Activated T-helper 17 cell treated with anti-CD3 and anti-CD28 coated beads, Interleukin-2, amount 50 U/mL, for 72 hours (primary cell): Measurements from ENCODE around the gene MAB21L4. TPM values are rescaled to one million over a fixed set of nuclear protein-coding genes. Genes with fewer than 3 reads are reported as not detected.
"Not testable (repeated sequence)": the region's sequence is repeated elsewhere in the genome, so short reads cannot be mapped to it uniquely, and the experiment has no call there.

Experiments
- ATAC-seq: fragments of 150-1000 bp; cut with Tn5 transposase; replicated peaks from 2 replicates; pipeline ENCODE4 v1.10.0; 2021; ENCODE audit warnings: mild to moderate bottlenecking, moderate library complexity
- H3K27ac Mint-ChIP-seq: one replicate; pipeline ENCODE4 v1.8.0; 2022; ENCODE audit warnings: mixed read lengths
- H3K27me3 Mint-ChIP-seq: one replicate; pipeline ENCODE4 v1.8.0; 2022; ENCODE audit warnings: mixed read lengths
- H3K36me3 Mint-ChIP-seq: one replicate; pipeline ENCODE4 v1.8.0; 2022; ENCODE audit warnings: low read depth, mild to moderate bottlenecking, mixed read lengths
- H3K4me1 Mint-ChIP-seq: one replicate; pipeline ENCODE4 v1.8.0; 2022; ENCODE audit warnings: mixed read lengths
- H3K4me3 Mint-ChIP-seq: one replicate; pipeline ENCODE4 v1.8.0; 2022; ENCODE audit warnings: mild to moderate bottlenecking, mixed read lengths
- H3K9me3 Mint-ChIP-seq: one replicate; pipeline ENCODE4 v1.8.0; 2022; ENCODE audit warnings: mixed read lengths
- total RNA-seq, 2 donors: library from RNA; stranded (reverse); gene quantifications; one replicate each; pipeline ENCODE4 v1.2.3, GENCODE V29; 2022

The MAB21L4 gene
- total RNA-seq, 2 donors from 2014 or later = not detected

DNA sequence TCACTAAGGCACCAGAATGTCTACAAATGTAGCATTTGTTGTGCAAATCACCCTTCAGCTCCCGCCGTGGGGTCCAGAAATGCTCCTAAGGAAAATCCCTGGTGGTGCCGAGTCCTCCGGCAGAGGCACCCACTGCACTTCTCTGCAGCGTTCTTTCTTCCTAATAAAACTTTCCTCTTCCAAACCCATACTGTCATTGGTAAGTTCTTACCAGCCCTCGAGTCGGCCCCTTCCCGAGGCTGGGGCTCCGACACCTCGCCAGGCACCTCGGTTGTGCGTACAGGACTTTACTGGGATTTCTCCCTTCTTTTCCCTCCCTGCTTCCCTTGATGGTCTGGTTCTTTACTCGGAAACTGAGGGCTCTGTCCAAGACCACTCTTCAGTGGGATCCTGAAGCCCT is 37.6 kb downstream of the MAB21L4 start:
- no peaks in the 10 kb centered on the region for H3K27me3 Mint-ChIP-seq
- no peak overlapping the region for H3K27ac Mint-ChIP-seq
- no peak for ATAC-seq
- H3K9me3 Mint-ChIP-seq = peaks cover 4% of the 10 kb centered on the region
- H3K36me3 Mint-ChIP-seq = no peaks in the 10 kb centered on the region
- no peak overlapping the region for H3K4me3 Mint-ChIP-seq
- no peaks in the 10 kb centered on the region for H3K4me1 Mint-ChIP-seq

GRCh38 chr2:240857039-240858008 is 38.6 kb downstream of the MAB21L4 start:
- H3K9me3 Mint-ChIP-seq = peaks cover 4% of the 10 kb centered on the region
- H3K4me1 Mint-ChIP-seq = no peaks in the 10 kb centered on the region
- ATAC-seq = no peak
- no peaks in the 10 kb centered on the region for H3K36me3 Mint-ChIP-seq
- no peaks in the 10 kb centered on the region for H3K27me3 Mint-ChIP-seq
- no peak overlapping the region for H3K4me3 Mint-ChIP-seq
- H3K27ac Mint-ChIP-seq = no peak overlapping the region

- Mint-ChIP-seq H3K9me3 (peaks cover 4% of the 10 kb centered on the region), H3K27me3 (no peaks in the 10 kb centered on the region), H3K27ac (no peak overlapping the region), H3K4me1 (no peaks in the 10 kb centered on the region), H3K4me3 (no peak overlapping the region), H3K36me3 (no peaks in the 10 kb centered on the region)
- ATAC-seq = no peak
Measured at GRCh38 chr2:240856151-240856980, 39.6 kb downstream of the MAB21L4 start.

DNA sequence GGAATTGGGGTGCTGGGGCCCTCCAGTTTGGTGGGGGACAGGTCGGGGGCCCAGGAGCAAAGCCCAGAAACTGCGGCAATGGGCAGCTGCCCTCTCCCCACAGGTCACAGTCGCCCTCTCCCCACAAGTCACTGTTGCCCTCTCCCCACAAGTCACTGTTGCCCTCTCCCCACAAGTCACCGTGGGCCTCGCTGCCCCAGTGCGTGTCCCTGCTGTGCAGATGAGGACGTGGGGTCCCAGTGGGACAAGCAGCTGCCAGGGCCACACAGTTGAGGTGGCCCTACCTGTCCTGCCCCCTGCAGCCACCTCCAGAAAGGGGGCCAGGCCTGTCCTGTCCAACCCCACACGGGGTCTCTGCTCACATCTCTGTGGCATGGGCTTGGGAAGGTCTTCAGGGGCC is 40.3 kb downstream of the MAB21L4 start:
- ATAC-seq = no peak
- Mint-ChIP-seq H3K4me1 (no peaks in the 10 kb centered on the region), H3K27ac (no peak overlapping the region), H3K9me3 (peaks cover 4% of the 10 kb centered on the region), H3K4me3 (no peak overlapping the region), H3K36me3 (no peaks in the 10 kb centered on the region), H3K27me3 (no peaks in the 10 kb centered on the region)

DNA sequence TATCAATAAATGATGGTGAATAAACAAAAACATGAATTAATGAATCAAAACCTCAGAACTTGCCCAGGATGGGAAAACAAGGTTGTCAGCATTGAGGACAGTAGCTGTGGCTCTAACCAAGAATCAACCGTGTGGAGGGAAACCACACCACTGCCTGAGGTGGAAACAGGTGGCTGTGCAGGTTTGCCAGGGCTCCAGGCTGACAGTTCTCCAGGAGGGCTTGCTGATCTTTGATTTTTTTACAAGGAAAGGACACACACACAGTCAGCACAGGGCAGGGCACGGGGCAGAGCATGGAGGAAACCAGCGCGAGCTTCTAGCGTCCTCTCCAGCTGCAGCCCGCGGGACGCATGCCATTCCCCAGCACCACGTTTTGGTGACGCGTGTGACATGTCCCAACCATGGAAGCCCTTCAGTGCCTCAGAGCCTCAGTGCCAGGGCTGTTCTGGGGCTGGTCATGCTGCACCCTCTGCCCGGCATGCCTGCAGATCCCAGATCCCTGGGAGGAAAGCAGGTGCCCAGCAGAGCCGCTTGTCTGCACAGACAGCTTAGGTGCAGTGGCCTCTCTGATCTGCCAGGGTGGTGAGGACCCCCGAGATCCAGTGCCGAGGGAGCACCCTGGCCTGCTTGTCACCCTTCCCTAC is 43.2 kb downstream of the MAB21L4 start:
- peaks cover 4% of the 10 kb centered on the region for H3K9me3 Mint-ChIP-seq
- H3K27me3 Mint-ChIP-seq = no peaks in the 10 kb centered on the region
- no peak for ATAC-seq
- H3K4me1 Mint-ChIP-seq = no peaks in the 10 kb centered on the region
- H3K27ac Mint-ChIP-seq = no peak overlapping the region
- no peak overlapping the region for H3K4me3 Mint-ChIP-seq
- H3K36me3 Mint-ChIP-seq = no peaks in the 10 kb centered on the region

GRCh38 chr2:240851078-240851991 is 44.6 kb downstream of the MAB21L4 start:
- Mint-ChIP-seq H3K4me3 (no peak overlapping the region), H3K36me3 (no peaks in the 10 kb centered on the region), H3K27me3 (no peaks in the 10 kb centered on the region), H3K9me3 (peaks cover 4% of the 10 kb centered on the region), H3K27ac (no peak overlapping the region), H3K4me1 (no peaks in the 10 kb centered on the region)
- peak; percentile 94 for ATAC-seq

DNA sequence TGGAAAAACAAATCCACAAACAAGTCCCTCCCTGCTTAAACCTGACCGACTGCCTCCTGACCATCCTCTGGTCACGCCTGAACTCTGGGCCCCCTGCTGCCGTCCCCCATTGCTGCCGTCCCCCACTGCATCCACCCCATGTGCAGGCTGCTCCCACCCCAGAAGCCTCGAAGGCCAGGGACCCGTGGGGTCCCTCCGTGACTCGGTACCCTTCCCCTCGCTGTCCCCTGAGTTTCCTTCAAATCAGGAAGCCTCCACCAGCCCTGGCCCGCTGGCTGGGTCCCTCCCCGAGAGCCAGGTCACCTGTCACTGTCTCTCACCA is 45.2 kb downstream of the MAB21L4 start:
- H3K4me1 Mint-ChIP-seq = no peaks in the 10 kb centered on the region
- H3K36me3 Mint-ChIP-seq = no peaks in the 10 kb centered on the region
- H3K27ac Mint-ChIP-seq = no peak overlapping the region
- H3K4me3 Mint-ChIP-seq = no peak overlapping the region
- H3K27me3 Mint-ChIP-seq = no peaks in the 10 kb centered on the region
- peaks cover 4% of the 10 kb centered on the region for H3K9me3 Mint-ChIP-seq
- ATAC-seq = no peak

DNA sequence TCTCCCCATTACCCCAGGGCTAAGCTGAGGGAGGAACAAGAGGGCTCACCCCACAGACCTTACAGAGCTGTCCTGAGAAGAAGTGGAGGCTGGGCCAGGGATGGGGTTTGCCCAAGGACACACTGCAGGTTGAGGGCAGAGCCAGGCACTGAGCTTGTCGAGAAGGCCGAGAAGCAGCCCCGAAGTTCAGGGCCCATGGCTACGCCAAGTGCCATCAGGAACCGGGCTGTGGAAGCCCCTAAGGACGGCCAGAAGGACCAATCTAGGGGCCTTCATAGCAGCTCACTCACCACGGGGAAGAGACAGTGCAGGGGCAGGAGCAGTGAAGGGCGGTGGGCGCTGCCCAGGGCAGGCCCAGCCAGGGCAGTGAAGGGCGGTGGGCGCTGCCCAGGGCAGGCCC is 45.9 kb downstream of the MAB21L4 start:
- no peaks in the 10 kb centered on the region for H3K4me1 Mint-ChIP-seq
- no peaks in the 10 kb centered on the region for H3K27me3 Mint-ChIP-seq
- ATAC-seq = no peak
- no peak overlapping the region for H3K27ac Mint-ChIP-seq
- H3K9me3 Mint-ChIP-seq = peaks cover 4% of the 10 kb centered on the region
- H3K36me3 Mint-ChIP-seq = no peaks in the 10 kb centered on the region
- no peak overlapping the region for H3K4me3 Mint-ChIP-seq

DNA sequence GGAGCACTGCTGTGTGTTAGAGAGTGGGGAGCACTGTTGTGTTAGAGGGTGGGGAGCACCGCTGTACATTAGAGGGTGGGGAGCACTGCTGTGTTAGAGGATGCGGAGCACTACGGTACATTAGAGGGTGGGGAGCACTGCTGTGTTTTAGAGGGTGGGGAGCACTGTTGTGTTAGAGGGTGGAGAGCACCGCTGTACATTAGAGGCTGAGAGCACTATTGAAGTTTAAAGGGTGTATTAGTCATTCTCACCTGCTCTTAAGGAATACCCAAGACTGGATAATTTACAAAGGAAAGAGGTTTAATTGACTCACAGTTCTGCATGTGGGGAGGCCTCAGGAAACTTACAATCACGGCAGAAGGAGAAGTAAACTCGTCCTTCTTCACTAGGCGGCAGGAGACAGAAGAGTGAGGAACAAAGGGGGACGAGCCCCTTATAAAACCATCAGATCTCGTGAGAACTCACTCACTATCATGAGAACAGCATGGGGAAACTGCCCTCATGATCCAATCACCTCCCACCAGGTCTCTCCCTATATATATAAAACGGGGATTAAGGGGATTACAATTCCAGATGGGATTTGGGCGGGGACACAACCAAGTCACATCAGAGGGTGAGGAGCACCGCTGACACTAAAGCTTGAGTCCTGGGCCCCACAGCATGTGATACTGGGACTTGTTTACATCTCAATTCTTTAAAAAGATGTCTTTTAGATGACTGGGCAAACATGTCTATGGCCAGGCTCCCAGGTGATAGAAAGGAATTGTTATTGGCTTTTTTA is 46.9 kb downstream of the MAB21L4 start:
- Mint-ChIP-seq H3K36me3 (no peaks in the 10 kb centered on the region), H3K27ac (peak overlapping the region; percentile 36), H3K4me3 (no peak overlapping the region), H3K27me3 (no peaks in the 10 kb centered on the region), H3K4me1 (no peaks in the 10 kb centered on the region), H3K9me3 (peaks cover 2% of the 10 kb centered on the region)
- no peak for ATAC-seq

GRCh38 chr2:240847817-240848216 is 48.1 kb downstream of the MAB21L4 start:
- H3K36me3 Mint-ChIP-seq = no peaks in the 10 kb centered on the region
- H3K9me3 Mint-ChIP-seq = no peaks in the 10 kb centered on the region
- no peak for ATAC-seq
- H3K27me3 Mint-ChIP-seq = no peaks in the 10 kb centered on the region
- no peak overlapping the region for H3K27ac Mint-ChIP-seq
- H3K4me1 Mint-ChIP-seq = no peaks in the 10 kb centered on the region
- H3K4me3 Mint-ChIP-seq = no peak overlapping the region

GRCh38 chr2:240846873-240847595 is 48.9 kb downstream of the MAB21L4 start:
- H3K4me3 Mint-ChIP-seq = no peak overlapping the region
- H3K27me3 Mint-ChIP-seq = peaks cover 3% of the 10 kb centered on the region
- no peak for ATAC-seq
- H3K27ac Mint-ChIP-seq = no peak overlapping the region
- H3K9me3 Mint-ChIP-seq = no peaks in the 10 kb centered on the region
- H3K4me1 Mint-ChIP-seq = no peaks in the 10 kb centered on the region
- H3K36me3 Mint-ChIP-seq = no peaks in the 10 kb centered on the region

GRCh38 chr2:240846309-240846708 is 49.6 kb downstream of the MAB21L4 start:
- not testable (repeated sequence) for H3K9me3 Mint-ChIP-seq, H3K27me3 Mint-ChIP-seq, ATAC-seq, H3K36me3 Mint-ChIP-seq, H3K4me1 Mint-ChIP-seq, H3K4me3 Mint-ChIP-seq, H3K27ac Mint-ChIP-seq
